GM21360 (cell line): ENCODE data around the gene MAP3K13.
"Not testable (repeated sequence)": the region's sequence is repeated elsewhere in the genome, so short reads cannot be mapped to it uniquely, and the experiment has no call there.

ENCODE experiments used
- ATAC-seq: cut with Tn5 transposase; IDR thresholded peaks from one replicate; pipeline ENCODE4 v1.9.1; 2021; ENCODE audit warnings: mild to moderate bottlenecking, moderate library complexity; ENCODE audit not compliant: unreplicated experiment

Gene MAP3K13

GRCh38 chr3:185340751-185341150, 22.2 kb upstream of the MAP3K13 start:
- no peak for ATAC-seq

- ATAC-seq = no peak
Observed at GRCh38 chr3:185341616-185342458, 21.1 kb upstream of the MAP3K13 start.

- no peak for ATAC-seq
Observed at GRCh38 chr3:185342459-185343174, 20.3 kb upstream of the MAP3K13 start.

DNA sequence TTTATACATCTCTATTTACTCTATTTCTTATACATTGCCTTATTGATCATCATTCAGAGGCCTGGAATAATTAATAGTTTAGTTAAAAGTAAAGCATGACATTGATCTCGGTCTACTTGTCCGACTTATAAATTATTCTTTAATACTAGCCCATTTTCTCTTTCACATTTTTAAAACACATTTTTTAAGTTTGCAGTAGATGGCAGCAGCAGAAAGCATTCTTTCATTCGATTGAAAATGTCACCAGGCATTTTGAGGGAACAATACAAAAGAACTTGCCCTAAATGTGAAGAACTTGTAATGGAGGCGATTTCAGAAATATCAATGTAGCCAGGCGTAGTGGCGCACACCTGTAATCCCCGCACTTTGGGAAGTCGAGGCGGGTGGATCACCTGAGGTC, 15.5 kb upstream of the MAP3K13 start:
- no peak for ATAC-seq

GRCh38 chr3:185350841-185351240, 12.1 kb upstream of the MAP3K13 start:
- ATAC-seq = no peak

DNA sequence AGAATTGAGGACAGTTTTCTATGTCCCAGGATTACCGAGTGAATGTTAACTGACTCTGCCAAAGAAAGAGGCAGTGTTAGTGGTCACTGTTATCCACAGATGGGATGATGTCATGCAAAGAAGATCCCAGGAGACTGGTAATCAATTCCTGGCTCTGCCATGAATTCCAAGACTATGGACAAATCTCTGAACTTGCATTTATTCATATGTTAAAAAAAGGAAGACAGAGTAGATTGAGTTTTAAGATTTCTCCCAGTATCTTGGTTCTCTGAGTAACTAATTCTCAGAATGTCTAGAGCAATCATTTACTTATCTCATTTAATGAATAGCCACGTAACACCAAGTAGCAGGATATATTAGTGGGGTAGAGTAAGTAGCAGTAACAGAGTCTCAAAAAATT, 11.5 kb upstream of the MAP3K13 start:
- no peak for ATAC-seq

- no peak for ATAC-seq
Observed at GRCh38 chr3:185353225-185353624, 9.7 kb upstream of the MAP3K13 start.

DNA sequence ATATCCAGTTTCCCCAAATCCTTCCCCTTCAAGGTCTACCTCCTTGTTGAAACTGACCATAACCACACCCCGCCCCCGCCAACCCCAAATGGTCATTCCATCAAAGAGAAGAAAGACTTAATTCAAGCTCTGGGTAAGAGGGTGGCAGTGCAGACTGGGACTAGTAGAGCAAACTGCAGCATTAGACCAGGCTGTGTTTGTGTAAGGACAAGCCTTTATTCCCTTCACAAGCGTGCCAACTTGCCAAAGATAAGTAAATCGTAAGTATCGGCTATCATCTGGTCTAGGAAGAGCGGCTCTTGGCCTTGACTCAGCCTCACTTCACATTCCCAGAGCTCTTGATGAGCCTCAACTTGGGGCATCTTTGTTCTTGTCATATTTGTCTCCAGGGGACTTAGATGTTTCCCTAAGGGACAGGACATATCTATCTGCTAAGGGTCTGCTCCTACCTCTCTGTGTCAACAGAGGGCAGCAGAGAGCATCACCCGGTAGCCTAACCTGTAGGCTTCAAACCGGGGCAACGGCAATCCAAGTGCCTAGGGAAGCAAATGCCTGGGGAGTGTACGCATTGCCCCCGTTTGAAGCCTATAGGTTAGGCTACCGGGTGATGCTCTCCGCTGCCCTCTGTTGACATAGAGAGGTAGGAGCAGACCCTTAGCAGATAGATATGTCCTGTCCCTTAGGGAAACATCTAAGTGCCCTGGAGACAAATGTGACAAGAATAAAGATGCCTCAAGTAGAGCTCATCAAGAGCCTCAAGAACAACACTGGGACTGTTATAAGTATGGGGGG, 8.9 kb upstream of the MAP3K13 start:
- ATAC-seq = peak; percentile 99

- ATAC-seq = no peak
Observed at GRCh38 chr3:185356499-185356898, 6.4 kb upstream of the MAP3K13 start.

DNA sequence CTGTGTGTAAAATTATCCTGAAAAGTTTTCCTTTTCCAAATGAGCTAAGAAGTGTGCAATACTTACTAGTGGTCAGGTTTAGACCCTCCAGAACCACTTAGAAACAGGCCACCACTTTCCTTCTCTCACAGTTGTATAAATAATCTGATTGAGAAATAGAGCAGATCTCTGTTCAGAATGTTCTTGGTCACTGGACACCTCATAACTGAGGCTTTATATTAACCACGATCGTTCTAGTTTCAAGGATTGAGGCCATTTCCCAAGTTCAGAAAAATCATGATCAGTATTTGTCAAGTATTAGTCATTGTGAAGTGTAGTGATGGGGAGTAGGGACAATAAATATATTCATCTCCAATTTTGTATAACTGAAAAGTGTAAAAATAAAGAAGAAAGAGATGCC, 1.0 kb upstream of the MAP3K13 start:
- ATAC-seq = no peak

- no peak for ATAC-seq
Observed at GRCh38 chr3:185363662-185364203, 797 bp downstream of the MAP3K13 start.

DNA sequence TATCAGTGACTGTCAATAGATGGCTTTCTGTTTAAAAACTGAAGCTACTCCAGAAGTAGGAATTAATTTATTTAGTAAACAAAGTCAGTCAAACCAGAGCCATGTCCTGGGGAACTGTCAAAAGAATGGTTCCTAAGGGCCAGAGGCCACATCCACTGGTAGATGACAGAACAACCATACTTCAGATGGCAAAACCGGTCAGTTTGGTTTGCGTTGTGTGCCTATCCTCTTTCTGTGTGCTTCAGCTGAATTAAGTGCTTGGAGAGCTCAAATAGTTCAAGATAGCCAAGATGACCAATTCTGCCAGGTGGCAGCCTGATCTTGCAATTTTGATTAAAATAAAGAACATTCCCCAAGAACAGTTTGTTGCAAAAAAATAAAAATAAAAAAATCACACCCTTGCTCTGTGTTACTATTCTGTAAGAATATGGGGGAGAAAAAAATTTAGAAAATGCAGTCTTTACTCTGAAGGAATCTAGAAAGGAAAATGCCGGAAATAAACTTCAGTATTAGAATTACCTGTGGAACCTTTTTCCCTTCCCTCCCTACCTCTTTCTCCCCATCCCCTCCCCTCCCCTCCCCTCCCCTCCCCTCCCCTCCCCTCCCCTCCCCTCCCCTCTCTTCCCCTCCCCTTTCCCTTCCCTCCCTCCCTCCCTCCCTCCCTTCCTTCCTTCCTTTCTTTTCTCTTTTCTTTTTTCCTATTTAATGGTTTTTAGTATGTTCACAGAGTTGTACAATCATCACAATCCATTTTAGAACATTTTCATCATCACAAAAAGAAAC, 2.5 kb downstream of the MAP3K13 start:
- no peak for ATAC-seq

DNA sequence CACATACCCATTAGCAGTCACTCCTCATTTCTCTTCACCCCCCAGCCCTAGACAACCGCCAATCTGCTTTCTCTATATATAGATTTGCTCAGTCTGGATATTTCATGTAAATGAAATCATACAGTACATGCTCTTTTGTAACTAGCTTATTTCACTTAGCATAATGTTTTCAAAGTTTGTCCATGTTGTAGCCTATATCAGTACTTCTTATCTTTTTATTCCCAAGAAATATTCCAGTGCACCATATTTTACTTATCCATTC, 3.1 kb downstream of the MAP3K13 start:
- no peak for ATAC-seq

DNA sequence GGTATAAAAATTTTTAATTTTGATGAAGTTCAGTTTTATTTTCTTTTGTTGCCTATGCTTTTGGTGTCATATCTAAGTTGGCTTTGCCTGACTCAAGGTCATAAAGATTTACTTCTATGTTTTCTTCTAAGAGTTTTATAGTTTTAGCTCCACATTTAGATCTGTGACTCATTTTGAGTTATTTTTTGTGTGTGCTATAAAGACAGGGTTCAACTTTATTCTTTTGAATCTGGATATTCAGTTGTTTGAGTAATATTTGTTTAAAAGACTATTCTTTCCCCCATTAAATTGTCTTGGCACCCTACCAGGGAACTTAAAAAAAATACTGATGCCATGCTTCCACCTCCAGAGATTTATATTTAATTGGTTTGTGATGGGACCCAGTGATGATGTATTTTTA, 4.0 kb downstream of the MAP3K13 start:
- ATAC-seq = no peak

- ATAC-seq = not testable (repeated sequence)
Observed at GRCh38 chr3:185370349-185370748, 7.4 kb downstream of the MAP3K13 start.

DNA sequence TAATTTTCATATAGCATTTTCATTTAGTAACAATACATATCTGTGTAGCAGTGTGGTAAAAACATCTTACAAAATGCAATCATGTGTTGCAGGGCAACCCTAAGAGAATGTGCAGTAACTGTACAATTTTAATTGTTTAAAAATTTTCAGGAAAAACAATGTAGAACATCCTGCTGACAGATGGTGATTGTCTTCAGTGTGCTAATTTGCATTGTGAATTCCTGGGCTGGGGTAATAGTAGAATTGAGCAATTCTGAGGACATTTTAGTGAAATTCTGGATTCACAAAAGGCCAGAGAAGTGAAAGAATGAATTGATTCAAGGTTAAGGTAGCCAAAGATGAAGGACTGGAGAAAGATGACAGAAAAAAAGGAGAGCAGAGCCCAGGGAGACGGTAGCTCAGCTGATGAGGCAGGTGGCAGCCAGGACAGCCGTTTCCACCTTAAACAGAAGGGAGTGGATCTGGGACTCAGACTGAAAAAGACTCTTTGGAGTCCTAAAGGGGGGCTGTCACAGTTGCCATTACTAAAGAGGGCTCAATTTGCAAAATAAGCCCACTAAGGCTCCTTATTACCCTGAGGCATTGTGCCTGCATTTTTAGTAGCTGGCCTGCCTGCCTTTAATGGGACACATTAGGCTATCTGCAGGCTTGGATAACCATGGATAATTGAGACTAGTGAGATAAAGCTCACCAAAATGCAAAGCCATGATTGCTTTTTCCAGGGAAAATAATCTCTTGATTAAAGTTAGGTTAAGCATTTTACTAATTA, 8.6 kb downstream of the MAP3K13 start:
- ATAC-seq = no peak

- ATAC-seq = no peak
Observed at GRCh38 chr3:185381320-185382058, 18.6 kb downstream of the MAP3K13 start.

- ATAC-seq = no peak
Observed at GRCh38 chr3:185382154-185382553, 19.2 kb downstream of the MAP3K13 start.

DNA sequence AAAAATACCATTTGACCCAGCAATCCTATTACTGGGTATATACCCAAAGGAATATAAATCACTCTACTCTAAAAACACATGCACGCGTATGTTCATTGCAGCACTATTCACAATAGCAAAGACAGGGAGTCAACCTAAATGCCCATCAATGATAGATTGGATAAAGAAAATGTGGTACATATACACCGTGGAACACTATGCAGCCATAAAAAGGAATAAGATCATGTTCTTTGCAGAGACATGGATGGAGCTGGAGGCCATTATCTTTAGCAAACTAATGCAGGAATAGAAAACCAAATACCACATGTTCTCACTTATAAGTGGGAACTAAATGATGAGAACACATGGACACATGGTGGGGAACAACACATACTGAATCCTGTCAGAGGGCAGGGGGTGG, 23.6 kb downstream of the MAP3K13 start:
- not testable (repeated sequence) for ATAC-seq
